K562 (cell line): ENCODE measurements around the gene LTK. TPM values are rescaled to one million over a fixed set of nuclear protein-coding genes. Genes with fewer than 3 reads are reported as not detected.

ENCODE experiments used
- DIDO1 ChIP-seq: fragments of 450-650 bp; IDR thresholded peaks from 2 replicates; pipeline ENCODE4 v1.6.1; 2016; ENCODE audit warnings: low read depth, missing biosample characterization, missing genetic modification characterization
- EZH2 ChIP-seq: IDR thresholded peaks from 2 replicates; pipeline ENCODE4 v1.6.1; 2012; ENCODE audit warnings: low read depth, mild to moderate bottlenecking, inconsistent platforms, low read length, borderline replicate concordance
- FOXM1 ChIP-seq, 2 experiments: fragments of 450-650 bp in 1 of 2; sonication (generic) in 1 of 2; formaldehyde crosslinking in 1 of 2; IDR thresholded peaks; 2 replicates each; pipeline versions ENCODE4 v1.6.1 to v1.9.0; 2017 to 2022; ENCODE audit warnings: low read depth in 2 of 2, mild to moderate bottlenecking in 2 of 2, missing genetic modification reagents in 1 of 2, moderate library complexity in 1 of 2
- HDAC1 ChIP-seq, 2 experiments: fragments of 450-650 bp; IDR thresholded peaks; 2 replicates each; pipeline ENCODE4 v1.6.1; 2016 to 2017; ENCODE audit warnings: inconsistent platforms in 1 of 2, mild to moderate bottlenecking in 1 of 2, moderate library complexity in 1 of 2
- KAT7 ChIP-seq: sonication (generic); formaldehyde crosslinking; IDR thresholded peaks from 2 replicates; pipeline ENCODE4 v1.8.0; 2022; ENCODE audit warnings: missing genetic modification reagents, mild to moderate bottlenecking, borderline replicate concordance
- MTA3 ChIP-seq: fragments of 450-650 bp; formaldehyde crosslinking; IDR thresholded peaks from 2 replicates; pipeline ENCODE4 v1.6.1; 2017; ENCODE audit warnings: mild to moderate bottlenecking, borderline replicate concordance
- MTF1 ChIP-seq: fragments of 250-450 bp; sonication (Bioruptor Pico); IDR thresholded peaks from 2 replicates; pipeline ENCODE4 v1.9.0; 2021; ENCODE audit warnings: moderate library complexity, mild to moderate bottlenecking, inconsistent platforms, borderline replicate concordance
- NCOA4 ChIP-seq: fragments of 450-650 bp; IDR thresholded peaks from 2 replicates; pipeline ENCODE4 v1.6.1; 2018; ENCODE audit warnings: mild to moderate bottlenecking; ENCODE audit not compliant: partially characterized antibody
- NFRKB ChIP-seq: fragments of 450-650 bp; IDR thresholded peaks from 2 replicates; pipeline ENCODE4 v1.6.1; 2016; ENCODE audit warnings: low read depth
- PHF20 ChIP-seq: fragments of 450-650 bp; IDR thresholded peaks from 2 replicates; pipeline ENCODE4 v1.6.1; 2018; ENCODE audit not compliant: partially characterized antibody
- POLR2B ChIP-seq: fragments of 450-650 bp; IDR thresholded peaks from 2 replicates; pipeline ENCODE4 v1.6.1; 2018; ENCODE audit warnings: low read depth; ENCODE audit not compliant: partially characterized antibody
- SAFB ChIP-seq: fragments of 200-400 bp; formaldehyde crosslinking; IDR thresholded peaks from 2 replicates; pipeline ENCODE4 v1.6.1; 2017; ENCODE audit warnings: low read depth, low read length, borderline replicate concordance
- SRSF7 ChIP-seq: fragments of 200-400 bp; formaldehyde crosslinking; optimal IDR thresholded peaks from 2 replicates; pipeline ENCODE3; 2017; ENCODE audit warnings: mild to moderate bottlenecking, low read depth, low read length
- TEAD4 ChIP-seq, 2 experiments: sonication (generic) in 1 of 2; formaldehyde crosslinking in 1 of 2; IDR thresholded peaks; 2 replicates each; pipeline versions ENCODE4 v1.6.1 to v1.8.0; 2012 to 2022; ENCODE audit warnings: borderline replicate concordance in 1 of 2, inconsistent platforms in 1 of 2, low read length in 1 of 2, mild to moderate bottlenecking in 1 of 2, missing genetic modification reagents in 1 of 2
- XRCC5 ChIP-seq: fragments of 200-400 bp; formaldehyde crosslinking; IDR thresholded peaks from 2 replicates; pipeline ENCODE4 v1.6.1; 2017; ENCODE audit warnings: low read depth, mild to moderate bottlenecking, low read length
- ZNF175 ChIP-seq: fragments of 200-800 bp; sonication (Bioruptor generic); IDR thresholded peaks from 2 replicates; pipeline ENCODE4 v1.6.1; 2016; ENCODE audit warnings: low read depth, mild to moderate bottlenecking, missing genetic modification characterization, missing compliant biosample characterization
- polyA plus RNA-seq, 8 experiments: library from polyadenylated mRNA; depleted of rRNA in 4 of 8; stranded (reverse) in 5 of 8; unstranded in 3 of 8; fragments of >200 nt; fragmentation: Nextera tagmentation in 2 of 8; fragmentation: Illumina TruSeq in 1 of 8; extraction: Ambion mirVana in 2 of 8; extraction: Trizol in 1 of 8; gene quantifications; 2 replicates each; pipeline versions ENCODE4 v1.2.1 to v1.2.3, GENCODE V29; 2011 to 2014; ENCODE audit warnings: inconsistent platforms in 1 of 8, missing spikeins in 1 of 8
- total RNA-seq, 7 experiments: library from RNA; depleted of rRNA in 6 of 7; stranded (reverse); fragments of >200 nt in 6 of 7; fragmentation: Illumina TruSeq in 2 of 7; extraction: Trizol in 2 of 7; gene quantifications; 2 replicates each; pipeline versions ENCODE4 v1.2.1 to v1.2.3, GENCODE V29; 2011 to 2021; ENCODE audit warnings: low replicate concordance in 1 of 7
- TF ChIP-seq, protein P1 (sequence below): fragments of 250-450 bp; sonication (Bioruptor Pico); IDR thresholded peaks from 2 replicates; pipeline ENCODE4 v1.8.0; 2021; ENCODE audit warnings: mild to moderate bottlenecking, moderate library complexity
- TF ChIP-seq, protein P2 (sequence below): fragments of 150-350 bp; IDR thresholded peaks from 2 replicates; pipeline ENCODE4 v1.6.1; 2014; ENCODE audit warnings: low read depth, mild to moderate bottlenecking, low read length, borderline replicate concordance
- TF ChIP-seq, protein P3 (sequence below): fragments of 450-650 bp; IDR thresholded peaks from 2 replicates; pipeline ENCODE4 v1.6.1; 2014; ENCODE audit warnings: low read depth, mild to moderate bottlenecking, moderate library complexity, borderline replicate concordance

Gene LTK
- total and polyA plus RNA-seq, 9 of the 15 experiments (the other 6 are each of a cell fraction or from before 2014, with no cell fraction given) = 0.25 to 4.4 (median 1.8) TPM

DNA sequence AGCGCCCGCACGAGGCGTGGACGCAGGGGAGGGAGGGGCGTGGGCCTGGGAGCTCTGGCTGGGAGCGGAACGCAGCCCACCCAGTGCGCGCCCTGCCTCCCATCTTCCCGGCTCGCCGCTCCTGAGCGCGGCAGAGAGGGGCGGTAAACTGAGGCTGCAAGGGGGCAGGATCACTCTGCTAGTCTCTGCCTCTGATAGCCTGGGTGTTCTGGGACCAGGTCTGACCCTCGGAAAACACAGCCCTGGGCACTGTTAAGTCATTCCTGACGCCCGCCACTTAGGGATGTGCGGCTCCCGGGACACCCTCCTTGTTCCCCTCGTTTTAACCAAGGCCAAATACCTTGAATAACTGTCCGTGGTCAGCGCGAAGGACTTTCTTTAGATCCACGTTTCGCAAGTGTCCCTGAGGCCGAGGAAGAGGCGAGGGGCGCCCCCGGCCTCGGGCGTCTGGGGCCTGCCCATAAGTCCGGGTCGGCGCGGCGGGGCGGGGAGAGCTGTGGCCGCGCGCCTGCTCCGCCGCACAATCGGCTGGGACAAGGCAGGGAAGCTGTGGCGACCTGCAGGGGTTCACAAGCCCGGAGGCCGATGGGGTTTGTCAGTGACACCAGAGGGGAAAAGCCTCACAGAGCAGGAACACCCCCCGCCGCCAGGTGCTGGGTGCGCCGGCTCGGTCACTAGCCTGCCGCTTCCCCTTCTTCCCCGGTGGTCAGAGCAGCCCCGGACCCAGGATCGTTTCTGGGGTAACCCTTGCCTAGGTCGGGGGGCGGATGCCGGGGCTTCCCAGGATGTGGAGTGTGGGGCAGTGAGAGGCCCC is 18.5 kb downstream of the LTK start (continued):
- TF ChIP-seq, protein P1, sequence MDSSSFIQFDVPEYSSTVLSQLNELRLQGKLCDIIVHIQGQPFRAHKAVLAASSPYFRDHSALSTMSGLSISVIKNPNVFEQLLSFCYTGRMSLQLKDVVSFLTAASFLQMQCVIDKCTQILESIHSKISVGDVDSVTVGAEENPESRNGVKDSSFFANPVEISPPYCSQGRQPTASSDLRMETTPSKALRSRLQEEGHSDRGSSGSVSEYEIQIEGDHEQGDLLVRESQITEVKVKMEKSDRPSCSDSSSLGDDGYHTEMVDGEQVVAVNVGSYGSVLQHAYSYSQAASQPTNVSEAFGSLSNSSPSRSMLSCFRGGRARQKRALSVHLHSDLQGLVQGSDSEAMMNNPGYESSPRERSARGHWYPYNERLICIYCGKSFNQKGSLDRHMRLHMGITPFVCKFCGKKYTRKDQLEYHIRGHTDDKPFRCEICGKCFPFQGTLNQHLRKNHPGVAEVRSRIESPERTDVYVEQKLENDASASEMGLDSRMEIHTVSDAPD (CRISPR knock-in tag) = no peak
- TF ChIP-seq MTF1 = no peak
- TF ChIP-seq DIDO1 (tag) = no peak
- TF ChIP-seq NCOA4 = no peak
- no peak for TF ChIP-seq ZNF175 (CRISPR knock-in tag)
- no peak for TF ChIP-seq EZH2
- no peak for TF ChIP-seq TEAD4 (IDR thresholded peaks at IDR 0.05; ENCODE audit: low read length)
- TF ChIP-seq TEAD4 (CRISPR knock-in tag; IDR thresholded peaks at IDR 0.05; ENCODE audit: borderline replicate concordance) = no peak
- TF ChIP-seq NFRKB = no peak
- TF ChIP-seq XRCC5 = no peak
- TF ChIP-seq, protein P2, sequence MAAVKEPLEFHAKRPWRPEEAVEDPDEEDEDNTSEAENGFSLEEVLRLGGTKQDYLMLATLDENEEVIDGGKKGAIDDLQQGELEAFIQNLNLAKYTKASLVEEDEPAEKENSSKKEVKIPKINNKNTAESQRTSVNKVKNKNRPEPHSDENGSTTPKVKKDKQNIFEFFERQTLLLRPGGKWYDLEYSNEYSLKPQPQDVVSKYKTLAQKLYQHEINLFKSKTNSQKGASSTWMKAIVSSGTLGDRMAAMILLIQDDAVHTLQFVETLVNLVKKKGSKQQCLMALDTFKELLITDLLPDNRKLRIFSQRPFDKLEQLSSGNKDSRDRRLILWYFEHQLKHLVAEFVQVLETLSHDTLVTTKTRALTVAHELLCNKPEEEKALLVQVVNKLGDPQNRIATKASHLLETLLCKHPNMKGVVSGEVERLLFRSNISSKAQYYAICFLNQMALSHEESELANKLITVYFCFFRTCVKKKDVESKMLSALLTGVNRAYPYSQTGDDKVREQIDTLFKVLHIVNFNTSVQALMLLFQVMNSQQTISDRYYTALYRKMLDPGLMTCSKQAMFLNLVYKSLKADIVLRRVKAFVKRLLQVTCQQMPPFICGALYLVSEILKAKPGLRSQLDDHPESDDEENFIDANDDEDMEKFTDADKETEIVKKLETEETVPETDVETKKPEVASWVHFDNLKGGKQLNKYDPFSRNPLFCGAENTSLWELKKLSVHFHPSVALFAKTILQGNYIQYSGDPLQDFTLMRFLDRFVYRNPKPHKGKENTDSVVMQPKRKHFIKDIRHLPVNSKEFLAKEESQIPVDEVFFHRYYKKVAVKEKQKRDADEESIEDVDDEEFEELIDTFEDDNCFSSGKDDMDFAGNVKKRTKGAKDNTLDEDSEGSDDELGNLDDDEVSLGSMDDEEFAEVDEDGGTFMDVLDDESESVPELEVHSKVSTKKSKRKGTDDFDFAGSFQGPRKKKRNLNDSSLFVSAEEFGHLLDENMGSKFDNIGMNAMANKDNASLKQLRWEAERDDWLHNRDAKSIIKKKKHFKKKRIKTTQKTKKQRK = no peak
- peak; percentile 12 for TF ChIP-seq PHF20
- peak; percentile 38; the same call in 1 of the 2 replicates for TF ChIP-seq SAFB
- TF ChIP-seq, protein P3, sequence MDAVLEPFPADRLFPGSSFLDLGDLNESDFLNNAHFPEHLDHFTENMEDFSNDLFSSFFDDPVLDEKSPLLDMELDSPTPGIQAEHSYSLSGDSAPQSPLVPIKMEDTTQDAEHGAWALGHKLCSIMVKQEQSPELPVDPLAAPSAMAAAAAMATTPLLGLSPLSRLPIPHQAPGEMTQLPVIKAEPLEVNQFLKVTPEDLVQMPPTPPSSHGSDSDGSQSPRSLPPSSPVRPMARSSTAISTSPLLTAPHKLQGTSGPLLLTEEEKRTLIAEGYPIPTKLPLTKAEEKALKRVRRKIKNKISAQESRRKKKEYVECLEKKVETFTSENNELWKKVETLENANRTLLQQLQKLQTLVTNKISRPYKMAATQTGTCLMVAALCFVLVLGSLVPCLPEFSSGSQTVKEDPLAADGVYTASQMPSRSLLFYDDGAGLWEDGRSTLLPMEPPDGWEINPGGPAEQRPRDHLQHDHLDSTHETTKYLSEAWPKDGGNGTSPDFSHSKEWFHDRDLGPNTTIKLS = no peak
- no peak for TF ChIP-seq HDAC1 (IDR thresholded peaks at IDR 0.05)
- TF ChIP-seq SRSF7 = no peak
- TF ChIP-seq POLR2B = no peak
- no peak for TF ChIP-seq FOXM1 (IDR thresholded peaks at IDR 0.05; ENCODE audit: low read depth)
- TF ChIP-seq FOXM1 (CRISPR knock-in tag; IDR thresholded peaks at IDR 0.05; ENCODE audit: low read depth) = no peak
- no peak for TF ChIP-seq MTA3
- peak; percentile 20; the same call in 1 of the 2 replicates for TF ChIP-seq KAT7 (CRISPR knock-in tag)
